ENCODE data around the gene ITGA4. TPM values are rescaled to one million over a fixed set of nuclear protein-coding genes. Genes with fewer than 3 reads are reported as not detected.

ITGA4 gene
- polyA plus RNA-seq, 1 experiment, result 17.6 TPM

DNA sequence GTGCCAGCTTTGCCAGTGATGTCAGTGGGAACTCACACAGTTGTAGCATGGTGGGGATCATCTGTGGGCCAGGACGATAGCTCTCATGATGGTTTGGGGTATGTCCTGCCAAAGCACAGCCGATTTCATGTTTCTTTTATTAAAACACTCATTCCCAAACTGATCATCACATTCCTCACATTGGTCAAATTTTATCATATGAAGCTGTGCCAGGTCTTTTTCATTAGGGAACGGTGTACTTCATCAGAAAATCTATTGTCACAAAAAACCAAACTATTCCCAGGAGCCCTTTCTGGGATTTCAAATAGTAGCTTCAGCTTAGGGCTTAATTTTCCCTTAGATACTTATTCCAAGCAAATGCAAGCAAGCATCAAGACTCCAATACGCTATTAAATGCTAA, 42.0 kb downstream of the ITGA4 start:
- DNase-seq (ENCODE audit: low read depth), result no peak
- TF ChIP-seq, protein P1, sequence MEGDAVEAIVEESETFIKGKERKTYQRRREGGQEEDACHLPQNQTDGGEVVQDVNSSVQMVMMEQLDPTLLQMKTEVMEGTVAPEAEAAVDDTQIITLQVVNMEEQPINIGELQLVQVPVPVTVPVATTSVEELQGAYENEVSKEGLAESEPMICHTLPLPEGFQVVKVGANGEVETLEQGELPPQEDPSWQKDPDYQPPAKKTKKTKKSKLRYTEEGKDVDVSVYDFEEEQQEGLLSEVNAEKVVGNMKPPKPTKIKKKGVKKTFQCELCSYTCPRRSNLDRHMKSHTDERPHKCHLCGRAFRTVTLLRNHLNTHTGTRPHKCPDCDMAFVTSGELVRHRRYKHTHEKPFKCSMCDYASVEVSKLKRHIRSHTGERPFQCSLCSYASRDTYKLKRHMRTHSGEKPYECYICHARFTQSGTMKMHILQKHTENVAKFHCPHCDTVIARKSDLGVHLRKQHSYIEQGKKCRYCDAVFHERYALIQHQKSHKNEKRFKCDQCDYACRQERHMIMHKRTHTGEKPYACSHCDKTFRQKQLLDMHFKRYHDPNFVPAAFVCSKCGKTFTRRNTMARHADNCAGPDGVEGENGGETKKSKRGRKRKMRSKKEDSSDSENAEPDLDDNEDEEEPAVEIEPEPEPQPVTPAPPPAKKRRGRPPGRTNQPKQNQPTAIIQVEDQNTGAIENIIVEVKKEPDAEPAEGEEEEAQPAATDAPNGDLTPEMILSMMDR (IDR thresholded peaks at IDR 0.05; ENCODE audit: insufficient read depth, low read depth, low read length), result no peak
- peaks cover 2% of the 10 kb centered on the region; the same call in 1 of the 2 replicates for H3K36me3 ChIP-seq (ENCODE audit: control insufficient read depth, insufficient read depth, low read length)
- H3K4me3 ChIP-seq (ENCODE audit: low read depth, low read length), result no peak overlapping the region
- POLR2A ChIA-PET, result no interaction called here
- CTCF ChIA-PET, result no interaction called here
- H3K27me3 ChIP-seq (ENCODE audit: control insufficient read depth, insufficient read depth, low read length), result no peaks in the 10 kb centered on the region

DNA sequence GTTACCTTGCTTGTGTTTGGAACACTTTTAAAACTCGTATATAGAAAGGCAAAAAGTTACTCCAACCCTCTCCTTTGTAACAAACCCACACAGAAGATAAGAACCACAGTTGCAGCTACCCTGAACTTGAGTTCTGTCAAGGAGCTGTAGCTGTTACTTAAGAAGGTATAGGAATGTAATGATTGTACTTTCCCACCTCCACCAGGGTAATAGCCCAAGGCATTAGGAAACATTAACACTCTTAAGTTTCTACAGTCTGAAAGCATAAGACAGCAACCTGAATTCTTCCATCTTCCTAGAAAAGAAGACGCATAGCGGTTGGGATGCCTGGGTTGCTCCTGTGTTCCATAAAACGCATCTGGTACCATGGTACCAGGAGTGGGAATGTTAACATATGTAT, 43.0 kb downstream of the ITGA4 start:
- Histone ChIP-seq H3K27me3 (ENCODE audit: control insufficient read depth, insufficient read depth, low read length) (no peaks in the 10 kb centered on the region), H3K4me3 (ENCODE audit: low read depth, low read length) (no peak overlapping the region), H3K36me3 (ENCODE audit: control insufficient read depth, insufficient read depth, low read length) (peaks cover 2% of the 10 kb centered on the region; the same call in 1 of the 2 replicates)
- no peak for DNase-seq (ENCODE audit: low read depth)
- TF ChIP-seq, protein P1 (IDR thresholded peaks at IDR 0.05; ENCODE audit: insufficient read depth, low read depth, low read length), result no peak
- ChIA-PET POLR2A (no interaction called here), CTCF (no interaction called here)

DNA sequence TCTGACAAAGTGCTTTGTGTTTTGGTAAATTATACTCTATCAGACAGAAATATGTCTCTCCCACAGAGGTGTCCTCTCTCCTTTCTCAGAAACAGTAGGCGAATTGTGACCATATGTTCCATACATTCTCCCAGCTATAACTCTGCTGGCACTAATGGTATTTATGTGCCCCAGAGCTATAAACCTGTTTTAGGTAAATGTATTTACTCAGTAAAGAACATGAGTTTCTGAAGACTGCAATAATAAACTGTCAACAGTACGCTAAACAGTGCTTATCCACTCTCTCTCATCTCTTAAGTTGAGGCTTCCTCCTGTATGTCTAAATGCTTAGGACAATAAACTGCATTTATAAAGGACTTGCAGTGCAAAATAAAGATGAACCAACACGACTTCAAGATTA, 58.5 kb downstream of the ITGA4 start:
- Histone ChIP-seq H3K4me3 (ENCODE audit: low read depth, low read length) (no peak overlapping the region), H3K27me3 (ENCODE audit: control insufficient read depth, insufficient read depth, low read length) (no peaks in the 10 kb centered on the region), H3K36me3 (ENCODE audit: control insufficient read depth, insufficient read depth, low read length) (no peaks in the 10 kb centered on the region)
- no peak for DNase-seq (ENCODE audit: low read depth)
- TF ChIP-seq, protein P1 (IDR thresholded peaks at IDR 0.05; ENCODE audit: insufficient read depth, low read depth, low read length), result no peak
- CTCF ChIA-PET, result no interaction called here
- POLR2A ChIA-PET, result no interaction called here

DNA sequence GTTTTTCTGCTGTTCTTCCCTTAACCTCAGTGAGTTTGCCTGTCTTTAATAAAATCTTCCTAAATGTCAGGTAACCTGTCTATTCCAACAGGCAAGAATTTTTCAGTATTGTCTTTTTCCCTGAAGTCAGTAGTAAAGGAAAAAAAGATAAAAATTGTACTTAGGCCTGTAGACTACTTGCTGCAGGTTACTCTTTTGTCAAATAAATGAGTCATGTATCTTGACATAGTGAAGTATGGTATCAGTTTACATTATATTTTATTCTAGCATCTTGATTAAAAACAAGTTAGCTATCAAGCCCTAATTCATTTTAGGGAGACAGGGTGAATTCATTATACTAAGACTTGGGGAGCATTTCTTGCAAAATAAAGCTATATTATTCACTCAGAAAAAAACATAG, 59.8 kb downstream of the ITGA4 start:
- ChIA-PET POLR2A (no interaction called here), CTCF (interaction anchor here (1.0 to 1.3 kb wide), 4 partner anchors 8 to 413 kb away, joined by 3 to 4 read pairs (median 3); no protein-coding TSS in a partner anchor)
- Histone ChIP-seq H3K27me3 (ENCODE audit: control insufficient read depth, insufficient read depth, low read length) (no peaks in the 10 kb centered on the region), H3K36me3 (ENCODE audit: control insufficient read depth, insufficient read depth, low read length) (no peaks in the 10 kb centered on the region), H3K4me3 (ENCODE audit: low read depth, low read length) (no peak overlapping the region)
- no peak for DNase-seq (ENCODE audit: low read depth)
- TF ChIP-seq, protein P1 (IDR thresholded peaks at IDR 0.05; ENCODE audit: insufficient read depth, low read depth, low read length), result no peak

DNA sequence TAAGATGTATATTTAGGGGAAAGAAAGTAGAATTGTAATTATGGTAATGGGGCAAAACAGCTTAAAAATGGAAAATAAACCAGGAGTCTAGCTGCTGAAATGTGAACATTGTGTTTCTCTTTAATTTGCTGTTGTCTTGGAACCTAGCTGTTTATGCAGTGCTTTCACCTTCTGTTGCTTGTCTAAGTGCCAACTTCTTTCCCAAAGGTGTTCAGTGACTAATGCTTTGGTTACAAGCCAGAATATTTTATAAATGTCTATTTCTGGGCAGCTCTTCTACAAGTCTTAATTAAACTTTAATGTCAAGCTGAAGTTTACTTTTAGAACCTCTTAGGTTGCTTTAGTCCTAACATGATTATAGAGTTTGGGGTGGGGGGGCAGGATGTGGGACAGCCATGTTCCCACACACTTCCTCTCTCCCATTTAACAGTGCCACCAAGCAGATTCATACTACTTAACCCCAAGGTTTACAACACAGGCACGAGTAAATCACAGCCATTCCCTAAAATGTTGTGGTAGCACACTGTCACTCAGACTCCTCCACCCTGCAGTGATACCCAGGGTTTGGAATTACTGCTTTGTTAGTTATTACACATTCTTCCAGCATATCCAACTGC, 60.6 kb downstream of the ITGA4 start:
- DNase-seq (ENCODE audit: low read depth), result no peak
- no peaks in the 10 kb centered on the region for H3K27me3 ChIP-seq (ENCODE audit: control insufficient read depth, insufficient read depth, low read length)
- no peaks in the 10 kb centered on the region for H3K36me3 ChIP-seq (ENCODE audit: control insufficient read depth, insufficient read depth, low read length)
- ChIA-PET CTCF (interaction anchor here (1.0 to 1.3 kb wide), 4 partner anchors 9 to 414 kb away, joined by 3 to 4 read pairs (median 3); no protein-coding TSS in a partner anchor), POLR2A (no interaction called here)
- TF ChIP-seq, protein P1 (IDR thresholded peaks at IDR 0.05; ENCODE audit: insufficient read depth, low read depth, low read length), result no peak
- H3K4me3 ChIP-seq (ENCODE audit: low read depth, low read length), result no peak overlapping the region
